Loucy (cell line): ENCODE measurements around the gene TRABD2B.

Experiments used
- CTCF ChIP-seq: fragments of 200-600 bp; sonication (generic); conservative IDR thresholded peaks from 2 replicates; pipeline ENCODE4 v1.5.1; 2014; ENCODE audit warnings: mild to moderate bottlenecking, antibody characterized with exemption, low read length
- EZH2phosphoT487 ChIP-seq: fragments of 200-600 bp; IDR thresholded peaks from 2 replicates; pipeline ENCODE4 v1.6.1; 2018; ENCODE audit warnings: antibody characterized with exemption, mild to moderate bottlenecking, moderate library complexity, borderline replicate concordance

DNA sequence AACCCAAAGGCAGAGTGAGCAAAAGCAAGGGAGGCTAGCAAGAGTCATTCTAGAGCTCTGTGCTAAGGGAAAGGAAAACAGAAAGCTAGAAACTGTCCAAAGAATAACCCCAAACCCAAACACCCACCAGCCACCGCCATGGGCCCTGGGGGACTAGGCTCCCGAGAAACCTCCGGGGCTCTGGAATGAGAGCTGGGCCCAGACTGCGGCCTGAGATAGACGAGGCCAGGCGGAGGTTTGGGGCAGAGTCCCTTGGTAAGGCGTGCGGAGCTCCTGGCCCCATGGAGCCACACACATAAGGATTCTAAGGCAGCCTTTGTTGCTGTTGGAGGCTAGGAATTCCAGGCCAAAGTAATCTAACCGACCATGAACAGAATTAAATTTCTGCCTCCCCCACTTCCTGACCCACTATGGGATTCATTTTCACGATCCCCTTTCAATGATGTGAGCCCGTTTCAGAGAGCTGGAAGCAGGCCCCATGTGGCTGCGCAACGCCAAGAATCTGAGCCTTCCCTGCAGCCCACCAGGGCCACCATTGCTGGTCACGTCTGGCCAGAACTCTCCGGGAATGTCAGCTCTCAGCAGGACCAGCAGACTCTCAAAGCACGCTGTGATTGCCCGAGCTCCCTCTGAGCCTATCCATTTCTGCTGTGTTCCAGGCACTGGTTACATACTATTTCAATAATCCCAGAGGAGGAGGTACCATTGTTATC lies 145.0 kb downstream of the TRABD2B start:
- no peak for TF ChIP-seq EZH2phosphoT487
- no peak for TF ChIP-seq CTCF
